SJCRH30 (cell line): ENCODE results near the gene CSRP1. TPM values are rescaled to one million over a fixed set of nuclear protein-coding genes. Genes with fewer than 3 reads are reported as not detected.
A peak's percentile ranks its signal among the peaks of the same experiment; 100 is the strongest.

ENCODE experiments used
- DNase-seq, 2 experiments: peaks; one replicate each; pipeline ENCODE4 v3.0.0-alpha.2; 2015 to 2020
- H3K27ac ChIP-seq: fragments of 250-450 bp; sonication (Bioruptor Pico); 2 replicates; pipeline ENCODE4 v1.5.1; 2020; ENCODE audit warnings: mild to moderate bottlenecking, moderate library complexity
- H3K27me3 ChIP-seq: fragments of 250-450 bp; sonication (Bioruptor Pico); 2 replicates; pipeline ENCODE4 v1.5.1; 2020; ENCODE audit warnings: mild to moderate bottlenecking, moderate library complexity
- H3K36me3 ChIP-seq: fragments of 250-450 bp; sonication (Bioruptor Pico); 2 replicates; pipeline ENCODE4 v1.5.1; 2020; ENCODE audit warnings: mild to moderate bottlenecking, moderate library complexity
- H3K4me1 ChIP-seq: fragments of 250-450 bp; sonication (Bioruptor Pico); 2 replicates; pipeline ENCODE4 v1.5.1; 2020; ENCODE audit warnings: mild to moderate bottlenecking, moderate library complexity
- H3K4me3 ChIP-seq: fragments of 250-450 bp; sonication (Bioruptor Pico); 2 replicates; pipeline ENCODE4 v1.5.1; 2020; ENCODE audit warnings: mild to moderate bottlenecking, moderate library complexity
- H3K9me3 ChIP-seq: fragments of 250-450 bp; sonication (Bioruptor Pico); replicated peaks from 2 replicates; pipeline ENCODE4 v1.5.1; 2020; ENCODE audit warnings: mild to moderate bottlenecking, moderate library complexity
- total RNA-seq: library from RNA; depleted of rRNA; stranded (reverse); fragments of >200 nt; shearing (Covaris generic); gene quantifications from 2 replicates; pipeline ENCODE4 v1.2.3, GENCODE V29; 2014

CSRP1 gene
- total RNA-seq, 1 experiment from 2014 or later, result 84.6 TPM

DNA sequence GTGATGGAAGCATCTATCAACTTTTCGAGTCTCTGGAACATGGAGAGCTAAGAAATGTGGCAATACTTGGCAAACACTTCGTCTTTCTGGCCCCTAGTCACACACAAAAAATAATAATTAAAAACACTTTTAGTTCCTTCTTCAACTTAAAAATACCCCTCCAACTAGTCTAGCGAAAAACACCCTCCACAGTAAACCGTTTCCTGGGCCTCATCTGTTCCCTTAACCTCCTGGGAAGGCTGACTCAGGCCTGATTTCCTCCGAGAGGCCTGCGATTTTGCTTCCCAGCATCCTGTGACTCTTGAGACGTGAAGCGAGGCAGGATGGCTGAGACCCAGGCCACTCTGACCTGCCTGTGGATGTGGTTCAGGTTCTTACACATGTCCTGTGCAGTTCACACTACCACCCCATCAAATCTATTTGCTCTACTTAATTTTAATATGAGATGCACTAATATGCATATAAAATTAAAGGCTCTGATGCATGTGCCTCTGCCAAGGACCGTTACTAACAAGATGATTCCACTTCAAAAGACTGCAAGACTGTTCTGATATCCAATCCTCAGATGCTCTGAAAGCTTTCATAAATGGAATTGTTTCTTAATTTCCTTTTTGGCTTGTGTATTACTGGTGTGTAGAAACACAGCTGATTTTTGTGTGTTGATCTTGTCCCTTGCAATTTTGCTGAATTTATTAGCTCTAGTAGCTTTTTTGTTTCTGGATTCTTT is 35.5 kb upstream of the CSRP1 start:
- Histone ChIP-seq H3K36me3 (0 out of 2 replicates have a peak, but pooled peaks cover 4% of the 10 kb centered on the region), H3K27me3 (no peaks in the 10 kb centered on the region), H3K27ac (peak overlapping the region; percentile 71), H3K4me3 (no peak overlapping the region), H3K4me1 (peaks cover 64% of the 10 kb centered on the region), H3K9me3 (no peaks in the 10 kb centered on the region)
- peak; percentile 49 to 76 for DNase-seq

DNA sequence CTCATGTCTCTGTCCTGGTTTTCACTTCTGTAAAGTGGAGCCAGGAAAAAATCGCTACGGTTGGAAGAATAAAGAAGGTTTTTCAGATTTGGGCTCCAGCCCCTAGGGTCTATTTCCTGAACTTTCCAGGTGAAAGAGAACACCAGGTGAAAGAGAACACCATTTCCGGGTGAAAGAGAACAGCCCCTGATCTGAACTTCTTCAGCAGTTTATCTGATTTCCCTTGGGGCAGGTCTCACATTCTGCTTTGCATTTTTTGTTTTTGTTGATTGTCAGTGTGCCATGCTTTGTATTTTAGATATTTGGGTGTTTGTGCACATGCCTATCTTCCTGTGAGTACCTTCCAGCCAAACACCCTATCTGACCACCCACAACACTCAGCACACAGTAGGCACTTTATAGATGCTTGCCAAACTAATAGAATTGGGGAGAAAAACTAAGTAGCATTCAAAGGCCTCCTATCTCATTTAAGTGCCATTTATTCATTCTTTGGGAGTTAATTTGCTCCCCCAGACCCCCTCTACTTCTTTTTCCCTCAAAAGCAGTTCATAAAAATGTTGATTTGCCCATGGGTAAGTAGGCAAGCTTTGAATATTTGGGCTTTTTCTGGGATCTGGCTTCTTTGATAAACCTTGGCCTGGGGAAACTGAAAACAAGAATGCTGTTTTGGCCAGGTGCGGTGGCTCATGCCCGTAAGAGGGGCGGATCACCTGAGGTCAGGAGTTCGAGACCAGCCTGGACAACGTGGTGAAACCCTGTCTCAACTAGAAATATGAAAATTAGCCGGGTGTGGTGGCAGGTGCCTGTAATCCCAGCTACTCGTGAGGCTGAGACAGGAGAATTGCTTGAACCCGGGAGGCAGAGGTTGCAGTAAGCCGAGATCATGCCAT is 34.2 kb upstream of the CSRP1 start:
- H3K27ac ChIP-seq, result peak overlapping the region; percentile 94
- 0 out of 2 replicates have a peak, but pooled peaks cover 4% of the 10 kb centered on the region for H3K36me3 ChIP-seq
- peak overlapping the region; percentile 75 for H3K4me3 ChIP-seq
- H3K4me1 ChIP-seq, result peaks cover 59% of the 10 kb centered on the region
- no peaks in the 10 kb centered on the region for H3K9me3 ChIP-seq
- H3K27me3 ChIP-seq, result no peaks in the 10 kb centered on the region
- peak in 1 of 2 experiments; percentile 33 for DNase-seq

DNA sequence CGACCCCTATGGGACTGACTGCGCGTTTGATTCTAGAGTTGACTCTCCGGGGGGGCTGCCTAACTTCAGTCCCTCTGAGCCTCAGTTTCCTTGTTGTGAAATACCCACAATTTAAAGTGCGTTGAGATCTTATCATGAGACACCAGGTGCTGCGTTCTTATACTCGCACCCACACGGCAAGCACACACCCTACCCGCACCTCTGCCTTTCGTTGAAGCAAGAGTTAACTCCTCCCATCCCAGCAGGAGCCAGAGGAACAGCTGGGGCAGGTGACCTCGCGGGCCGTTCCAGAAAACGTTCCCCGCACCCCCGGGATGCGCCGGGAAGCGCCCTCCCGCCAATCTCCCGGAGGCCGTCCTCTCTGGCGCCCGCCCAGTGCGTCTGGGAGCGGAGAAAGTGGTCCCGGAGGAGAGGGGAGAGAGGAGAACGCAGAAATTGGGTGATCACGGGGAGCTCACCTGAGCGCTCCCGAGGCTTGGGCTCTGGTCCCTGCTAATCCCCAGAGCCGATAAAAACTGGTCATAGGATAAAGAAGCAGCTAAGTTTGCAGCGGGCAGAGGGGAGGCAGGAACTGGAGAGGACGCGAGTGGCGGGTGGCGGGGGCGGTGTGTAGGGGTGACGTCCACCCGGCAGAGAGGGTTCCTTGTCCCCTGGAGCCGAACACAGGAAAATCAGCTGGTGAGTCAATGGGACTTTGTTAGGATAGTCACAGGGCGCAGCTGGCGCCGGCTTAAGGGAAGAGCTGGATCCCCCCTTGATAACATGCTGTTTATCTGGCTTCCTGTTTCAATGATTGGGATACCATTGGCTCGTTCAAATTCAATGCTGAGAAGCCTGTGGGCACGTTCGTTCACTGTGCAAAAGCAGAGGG is 32.9 kb upstream of the CSRP1 start:
- H3K27ac ChIP-seq, result peak overlapping the region; percentile 94
- peaks cover 59% of the 10 kb centered on the region for H3K4me1 ChIP-seq
- H3K9me3 ChIP-seq, result no peaks in the 10 kb centered on the region
- DNase-seq, result peak; percentile 95 to 99
- H3K4me3 ChIP-seq, result peak overlapping the region; percentile 75
- no peaks in the 10 kb centered on the region for H3K27me3 ChIP-seq
- 0 out of 2 replicates have a peak, but pooled peaks cover 4% of the 10 kb centered on the region for H3K36me3 ChIP-seq

DNA sequence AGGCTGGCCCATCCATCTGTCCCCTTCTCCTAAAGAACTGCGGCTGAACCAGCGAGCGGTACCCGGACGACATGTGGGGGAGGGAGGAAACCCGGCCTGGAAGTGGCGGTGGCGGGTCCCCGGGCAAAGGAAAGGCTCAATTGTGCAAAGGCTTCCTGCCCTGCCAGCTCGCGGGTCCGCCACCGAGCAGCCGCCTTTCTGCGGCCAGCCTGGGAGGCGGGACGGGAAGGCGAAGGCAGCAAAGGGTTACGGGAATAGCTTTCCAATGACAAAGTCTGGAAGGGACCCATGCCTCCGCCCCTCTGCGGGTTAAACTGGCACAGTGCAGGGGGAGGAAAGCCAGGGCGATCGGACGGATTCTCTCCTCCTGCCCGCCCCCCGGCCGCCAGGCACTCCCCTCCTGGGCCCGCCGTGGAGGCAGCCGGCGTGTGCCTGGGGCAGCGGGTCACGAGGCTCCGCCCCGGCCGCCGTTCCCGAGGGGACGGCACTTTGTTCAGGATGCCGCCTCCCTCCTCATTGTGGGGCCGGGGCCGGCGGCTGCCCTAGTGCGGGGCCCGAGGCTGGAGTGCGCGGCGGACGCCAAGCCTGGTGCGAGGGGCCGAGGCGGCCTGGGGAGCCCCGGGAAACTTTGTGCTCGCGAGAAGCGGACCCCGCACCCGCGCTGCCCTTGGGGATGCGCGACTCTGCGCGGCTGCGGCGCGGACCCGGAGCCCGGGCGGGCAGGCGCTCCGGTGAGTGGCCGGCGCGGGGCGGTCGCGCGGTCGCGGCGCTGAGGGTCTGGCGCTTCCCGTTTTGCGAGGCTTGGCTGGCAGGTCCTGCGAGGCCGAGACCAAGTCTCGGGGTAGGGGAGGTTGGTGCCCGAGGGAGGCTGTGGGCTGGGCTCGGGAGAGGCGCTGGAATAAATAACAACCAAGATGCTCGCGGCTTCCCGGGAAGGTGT is 32.0 kb upstream of the CSRP1 start, which contains the start of gene NAV1:
TSS of gene NAV1 (plus strand) at position 516 of the 940 bp plus-strand sequence. CDS start 83,758 bp downstream, outside the sequence.
- Histone ChIP-seq H3K4me3 (peak within 1 kb of the TSS; percentile 75), H3K27ac (peak within 1 kb of the TSS; percentile 94), H3K27me3 (no peaks in the 10 kb centered on the region), H3K36me3 (0 out of 2 replicates have a peak, but pooled peaks cover 4% of the 10 kb centered on the region), H3K9me3 (no peaks in the 10 kb centered on the region), H3K4me1 (peaks cover 57% of the 10 kb centered on the region)
- peak; percentile 94 to 95 for DNase-seq

DNA sequence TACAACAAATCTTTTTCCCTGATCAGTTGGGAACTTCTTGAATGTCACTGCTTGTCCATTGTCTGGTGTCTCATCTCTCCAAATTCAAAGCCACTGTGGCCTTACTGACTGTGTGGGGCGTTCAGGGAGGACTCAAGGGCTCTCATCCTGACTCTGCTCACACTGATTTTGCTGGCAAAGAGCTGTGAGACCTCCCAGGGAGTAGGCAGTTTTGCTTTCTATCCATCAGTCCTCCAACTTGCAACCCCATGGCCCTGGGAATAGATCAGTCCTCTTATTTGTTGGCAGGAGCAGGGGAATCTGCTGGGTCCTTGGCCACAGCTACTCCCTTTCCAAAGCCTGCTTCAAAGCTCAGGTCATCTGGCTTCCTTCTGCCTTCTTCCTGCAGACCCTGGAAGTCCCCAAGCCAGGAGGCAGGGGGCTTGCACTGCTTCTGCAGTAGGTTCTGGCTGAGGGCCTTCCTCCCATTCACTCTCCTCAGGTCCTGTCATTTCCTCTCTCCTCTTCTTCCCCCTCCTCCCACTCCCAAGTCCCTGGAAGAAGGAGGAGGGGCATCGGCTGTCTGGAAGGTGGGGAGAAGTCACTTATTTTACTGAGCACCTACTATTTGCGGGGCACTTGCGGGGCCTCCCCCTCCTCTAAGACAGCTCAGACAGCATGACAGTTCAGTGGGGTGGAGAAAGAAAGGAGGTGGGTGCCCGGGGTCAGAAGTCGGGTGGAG is 31.1 kb upstream of the CSRP1 start:
- Histone ChIP-seq H3K4me3 (peak overlapping the region; percentile 75), H3K27ac (peak overlapping the region; percentile 94), H3K9me3 (no peaks in the 10 kb centered on the region), H3K36me3 (0 out of 2 replicates have a peak, but pooled peaks cover 3% of the 10 kb centered on the region), H3K27me3 (no peaks in the 10 kb centered on the region), H3K4me1 (peaks cover 49% of the 10 kb centered on the region)
- DNase-seq, result peak; percentile 44 to 64

DNA sequence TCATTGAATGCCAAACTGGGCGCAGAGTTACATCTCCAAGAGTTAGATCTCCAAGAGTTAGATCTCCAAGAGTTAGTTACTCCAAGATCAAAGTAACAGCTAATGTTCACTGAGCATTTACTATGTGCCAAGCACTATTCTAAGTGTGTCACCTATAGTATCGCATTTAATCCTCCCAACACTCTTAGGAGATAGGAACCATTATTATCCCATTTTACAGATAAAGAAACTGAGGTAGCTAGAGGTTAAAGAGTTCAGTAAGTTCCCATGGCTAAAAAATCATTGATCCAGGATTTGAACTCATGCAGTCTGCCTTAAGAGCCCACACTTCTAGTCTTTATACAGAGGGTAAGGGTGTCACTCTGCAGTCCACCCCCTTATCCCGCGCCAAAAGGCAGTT is 30.5 kb upstream of the CSRP1 start:
- peaks cover 48% of the 10 kb centered on the region for H3K4me1 ChIP-seq

DNA sequence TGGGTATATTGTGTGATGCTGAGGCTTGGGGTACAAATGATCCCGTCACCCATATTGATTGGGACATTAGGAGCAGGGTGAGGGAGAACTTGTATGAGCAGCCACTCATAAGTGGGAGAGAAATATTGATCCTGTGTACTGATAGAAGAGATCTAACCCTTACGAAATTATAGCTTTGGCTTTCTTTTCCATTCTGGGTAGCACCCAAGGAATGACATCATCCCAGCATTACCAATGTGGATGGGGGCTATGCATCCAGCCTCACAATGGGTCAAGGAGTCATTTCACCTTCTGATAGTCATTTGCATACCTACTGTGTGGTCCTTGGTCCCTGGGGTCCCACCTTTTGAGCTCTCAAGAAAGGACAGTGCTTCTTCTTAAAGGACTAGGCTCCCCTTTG is 30.1 kb upstream of the CSRP1 start:
- peaks cover 48% of the 10 kb centered on the region for H3K4me1 ChIP-seq
- no peak overlapping the region for H3K4me3 ChIP-seq
- H3K27ac ChIP-seq, result no peak overlapping the region
- no peaks in the 10 kb centered on the region for H3K36me3 ChIP-seq
- DNase-seq, result peak in 1 of 2 experiments; percentile 5
- H3K27me3 ChIP-seq, result no peaks in the 10 kb centered on the region
- no peaks in the 10 kb centered on the region for H3K9me3 ChIP-seq

More for the DNA sequence above, 30.5 kb upstream of the CSRP1 start:
- Histone ChIP-seq H3K27me3 (no peaks in the 10 kb centered on the region), H3K9me3 (no peaks in the 10 kb centered on the region), H3K27ac (no peak overlapping the region), H3K36me3 (no peaks in the 10 kb centered on the region), H3K4me3 (no peak overlapping the region)
- DNase-seq, result peak in 1 of 2 experiments; percentile 2

DNA sequence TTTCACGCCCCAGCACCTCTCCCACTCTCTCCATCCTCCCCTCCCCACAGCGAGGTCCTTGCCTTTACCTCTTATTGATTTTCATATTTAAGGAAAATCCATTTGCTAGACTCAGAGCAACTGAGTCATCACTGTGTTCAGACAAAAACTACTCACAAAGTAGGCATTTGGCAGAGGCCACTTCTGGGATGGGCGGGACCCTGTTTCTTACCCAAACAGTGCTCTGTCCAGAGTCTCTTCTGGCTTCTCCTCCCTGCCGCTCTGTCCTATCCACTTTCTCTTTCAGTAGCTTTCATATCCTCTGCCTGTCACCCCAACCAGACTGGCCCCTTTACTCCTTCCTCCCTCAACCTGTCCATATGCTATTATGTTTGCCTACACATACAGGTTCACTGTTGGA is 29.6 kb upstream of the CSRP1 start:
- Histone ChIP-seq H3K9me3 (no peaks in the 10 kb centered on the region), H3K27ac (no peak overlapping the region), H3K4me3 (no peak overlapping the region), H3K27me3 (no peaks in the 10 kb centered on the region), H3K4me1 (peaks cover 45% of the 10 kb centered on the region), H3K36me3 (no peaks in the 10 kb centered on the region)
- peak in 1 of 2 experiments; percentile 35 for DNase-seq

DNA sequence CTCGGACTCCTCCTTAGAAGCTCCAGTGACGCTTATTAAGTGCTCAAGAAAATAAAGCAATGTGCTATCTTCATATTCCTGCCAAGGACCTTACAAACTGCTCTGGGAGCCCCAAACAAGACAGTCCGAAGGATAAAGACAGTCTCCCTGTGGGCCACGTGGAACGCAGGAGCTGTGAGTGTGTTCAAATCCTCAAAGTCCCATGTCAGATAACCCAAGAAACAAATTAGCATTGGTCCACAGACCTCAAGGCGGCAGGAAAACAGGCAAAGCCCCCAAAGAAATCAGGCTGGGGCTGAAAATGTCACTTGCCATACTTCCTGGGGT is 29.0 kb upstream of the CSRP1 start:
- Histone ChIP-seq H3K27ac (no peak overlapping the region), H3K36me3 (no peaks in the 10 kb centered on the region), H3K9me3 (no peaks in the 10 kb centered on the region), H3K4me3 (no peak overlapping the region), H3K27me3 (no peaks in the 10 kb centered on the region), H3K4me1 (peaks cover 45% of the 10 kb centered on the region)
- no peak for DNase-seq

DNA sequence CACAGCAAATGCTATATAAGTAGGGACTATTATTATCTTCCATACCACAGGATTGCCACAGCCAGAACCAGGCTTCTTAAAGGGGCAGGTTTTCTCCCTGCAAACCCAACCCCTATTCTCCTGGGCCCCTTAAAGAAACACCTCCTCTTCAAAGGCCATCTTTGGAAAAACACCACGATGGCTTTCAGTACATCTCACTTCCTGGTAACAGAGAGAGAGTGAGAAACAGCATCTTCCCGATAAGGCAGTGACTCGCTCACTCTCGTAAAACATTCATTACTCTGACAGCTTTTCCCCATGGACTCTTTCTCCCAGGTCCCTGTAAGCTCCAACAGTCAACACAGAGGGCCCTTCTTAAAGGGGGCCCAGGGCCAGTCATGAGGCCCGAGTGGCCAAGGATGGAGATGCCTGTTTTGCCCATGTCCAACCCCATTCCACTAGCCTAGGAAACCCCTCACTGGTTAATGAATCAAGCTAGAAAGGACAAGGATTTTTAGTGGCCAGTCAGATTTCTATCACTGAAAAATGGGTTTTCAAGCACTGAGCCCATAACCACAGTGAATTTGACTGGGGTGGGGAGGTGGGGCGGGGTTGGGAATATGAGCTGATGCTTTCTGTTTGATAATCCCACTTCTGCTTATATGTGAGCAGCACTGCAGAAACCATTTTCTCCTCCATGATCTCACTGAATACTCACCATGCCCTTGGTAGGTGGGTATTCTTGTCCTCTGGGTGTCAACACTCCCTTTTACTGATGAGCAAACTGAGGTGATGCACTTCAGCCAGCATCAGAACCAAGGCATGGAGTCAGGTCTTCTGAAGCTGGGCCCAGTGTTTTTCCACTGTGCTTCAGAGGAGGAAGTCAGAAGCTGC is 28.4 kb upstream of the CSRP1 start:
- H3K4me1 ChIP-seq, result peaks cover 45% of the 10 kb centered on the region
- DNase-seq, result peak in 1 of 2 experiments; percentile 58
- no peaks in the 10 kb centered on the region for H3K9me3 ChIP-seq
- no peak overlapping the region for H3K4me3 ChIP-seq
- H3K27me3 ChIP-seq, result no peaks in the 10 kb centered on the region
- no peaks in the 10 kb centered on the region for H3K36me3 ChIP-seq
- H3K27ac ChIP-seq, result peak overlapping the region; percentile 8; the same call in 1 of the 2 replicates

DNA sequence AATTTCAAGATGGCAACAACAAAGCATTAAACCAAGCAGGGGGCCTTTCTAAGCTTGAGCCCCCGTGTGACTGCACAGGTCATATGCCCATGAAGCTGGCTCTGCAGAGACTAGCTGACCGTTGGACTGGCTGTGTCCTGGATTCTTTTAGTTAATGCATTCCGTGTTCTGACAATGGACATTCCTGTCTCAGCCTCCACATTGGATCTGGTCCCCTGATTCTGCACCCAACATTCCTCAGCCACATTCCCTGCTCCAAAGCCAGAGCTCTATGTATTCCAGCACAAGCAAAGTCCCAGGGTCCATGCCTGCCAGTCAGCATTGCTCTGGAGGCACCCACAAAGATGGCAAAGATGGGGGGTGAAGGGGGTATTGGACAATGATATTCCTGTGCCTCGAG is 26.9 kb upstream of the CSRP1 start:
- H3K27me3 ChIP-seq, result no peaks in the 10 kb centered on the region
- H3K4me3 ChIP-seq, result no peak overlapping the region
- peaks cover 45% of the 10 kb centered on the region for H3K4me1 ChIP-seq
- no peak for DNase-seq
- H3K36me3 ChIP-seq, result no peaks in the 10 kb centered on the region
- H3K9me3 ChIP-seq, result no peaks in the 10 kb centered on the region
- H3K27ac ChIP-seq, result no peak overlapping the region
